A204.1 (cell line): ENCODE measurements around the gene CLPSL1.

Source experiments
- FAIRE-seq: peaks from 2 replicates; lab custom pipeline; 2012; peaks lifted over from hg19 to GRCh38; lab: Jason Lieb, UNC

The CLPSL1 gene

GRCh38 chr6:35759426-35759825 is 21.4 kb upstream of the CLPSL1 start:
- no peak for FAIRE-seq

- no peak for FAIRE-seq
These were observed 15.1 kb upstream of the CLPSL1 start for GRCh38 chr6:35765739-35766138.

GRCh38 chr6:35769211-35769610 is 11.6 kb upstream of the CLPSL1 start:
- no peak for FAIRE-seq

GRCh38 chr6:35771343-35771627 is 9.5 kb upstream of the CLPSL1 start:
- FAIRE-seq: no peak

- FAIRE-seq: no peak
These were observed 6.6 kb upstream of the CLPSL1 start for GRCh38 chr6:35774116-35774794.

GRCh38 chr6:35775031-35775430 is 5.8 kb upstream of the CLPSL1 start:
- no peak for FAIRE-seq

- FAIRE-seq: no peak
These were observed 4.2 kb upstream of the CLPSL1 start, which contains the start of gene CLPSL2 for GRCh38 chr6:35776364-35777215. Gene CLPSL2, plus strand, starts transcription at chr6:35776598. Its CDS starts 21 bp downstream, at chr6:35776619.

GRCh38 chr6:35777356-35778102 is 3.3 kb upstream of the CLPSL1 start:
- FAIRE-seq: no peak

- FAIRE-seq: no peak
These were observed 2.4 kb upstream of the CLPSL1 start for GRCh38 chr6:35778437-35778836.

- no peak for FAIRE-seq
These were observed 471 bp downstream of the CLPSL1 start for GRCh38 chr6:35781290-35781689.

GRCh38 chr6:35782424-35782823 is 1.6 kb downstream of the CLPSL1 start:
- FAIRE-seq: no peak

GRCh38 chr6:35784200-35784599 is 3.4 kb downstream of the CLPSL1 start:
- FAIRE-seq: no peak

GRCh38 chr6:35786272-35786671 is 5.5 kb downstream of the CLPSL1 start:
- FAIRE-seq: no peak

GRCh38 chr6:35786810-35787209 is 6.0 kb downstream of the CLPSL1 start:
- FAIRE-seq: no peak

GRCh38 chr6:35787266-35788218 is 6.7 kb downstream of the CLPSL1 start:
- FAIRE-seq: no peak

GRCh38 chr6:35788423-35788982 is 7.7 kb downstream of the CLPSL1 start:
- no peak for FAIRE-seq

GRCh38 chr6:35790683-35791082 is 9.9 kb downstream of the CLPSL1 start:
- no peak for FAIRE-seq

GRCh38 chr6:35794536-35795452 is 14.0 kb downstream of the CLPSL1 start:
- FAIRE-seq: no peak

- no peak for FAIRE-seq
These were observed 14.7 kb downstream of the CLPSL1 start for GRCh38 chr6:35795453-35796071.

GRCh38 chr6:35796236-35796635 is 15.4 kb downstream of the CLPSL1 start:
- no peak for FAIRE-seq
